NCI-H128 (cell line): ENCODE results near the gene TUBGCP4.
"Not testable (repeated sequence)": the region's sequence is repeated elsewhere in the genome, so short reads cannot be mapped to it uniquely, and the experiment has no call there.

ENCODE experiments used
- DNase-seq: peaks from one replicate; lab custom pipeline; 2025; ENCODE audit not compliant: unreplicated experiment; lab: John Stamatoyannopoulos, UW

TUBGCP4 gene

GRCh38 chr15:43370975-43371974 is at the start of gene TUBGCP4, which contains the start of gene ZSCAN29:
TUBGCP4 (plus strand) TSS chr15:43371101; CDS start chr15:43371355, 254 bp downstream.
ZSCAN29 (minus strand) TSS chr15:43371043; CDS start chr15:43369913, 1,130 bp downstream.
- peak; percentile 27 for DNase-seq

- no peak for DNase-seq
Measured at GRCh38 chr15:43325039-43325684, 45.7 kb upstream of the TUBGCP4 start.

GRCh38 chr15:43329217-43329959 is 41.5 kb upstream of the TUBGCP4 start:
- DNase-seq: no peak

- peak; percentile 41 for DNase-seq
Measured at GRCh38 chr15:43329960-43330779, 40.7 kb upstream of the TUBGCP4 start, which contains the start of gene LCMT2. LCMT2 (minus strand) TSS chr15:43330573; CDS start chr15:43330489, 84 bp downstream.

GRCh38 chr15:43330780-43331087 is 40.2 kb upstream of the TUBGCP4 start:
- no peak for DNase-seq

- no peak for DNase-seq
Measured at GRCh38 chr15:43346305-43346704, 24.6 kb upstream of the TUBGCP4 start.

GRCh38 chr15:43347114-43347513 is 23.8 kb upstream of the TUBGCP4 start:
- no peak for DNase-seq

GRCh38 chr15:43352693-43353382 is 18.1 kb upstream of the TUBGCP4 start:
- DNase-seq: no peak

GRCh38 chr15:43360821-43361220 is 10.1 kb upstream of the TUBGCP4 start:
- DNase-seq: no peak

GRCh38 chr15:43361313-43361903 is 9.5 kb upstream of the TUBGCP4 start:
- DNase-seq: no peak

GRCh38 chr15:43370310-43370974 is 459 bp upstream of the TUBGCP4 start:
- no peak for DNase-seq

- no peak for DNase-seq
Measured at GRCh38 chr15:43376017-43376705, 5.3 kb downstream of the TUBGCP4 start.

GRCh38 chr15:43378601-43379000 is 7.7 kb downstream of the TUBGCP4 start:
- no peak for DNase-seq

GRCh38 chr15:43382310-43382709 is 11.4 kb downstream of the TUBGCP4 start:
- DNase-seq: no peak

- DNase-seq: no peak
Measured at GRCh38 chr15:43383070-43383469, 12.2 kb downstream of the TUBGCP4 start.

GRCh38 chr15:43390723-43391122 is 19.8 kb downstream of the TUBGCP4 start:
- DNase-seq: no peak

- not testable (repeated sequence) for DNase-seq
Measured at GRCh38 chr15:43393592-43393991, 22.7 kb downstream of the TUBGCP4 start.

GRCh38 chr15:43402255-43402654 is 31.4 kb downstream of the TUBGCP4 start:
- DNase-seq: no peak
